22Rv1 (cell line): ENCODE measurements around the gene TCF7L2.

Experiments
- H3K27ac ChIP-seq: fragments of 450-650 bp; 2 replicates; pipeline ENCODE4 v1.5.1; 2017
- ZFX ChIP-seq: fragments of 450-650 bp; IDR thresholded peaks from 2 replicates; pipeline ENCODE4 v1.6.1; 2017; ENCODE audit warnings: antibody characterized with exemption, borderline replicate concordance
- TF ChIP-seq, protein P1 (sequence below): fragments of 450-650 bp; IDR thresholded peaks from 2 replicates; pipeline ENCODE4 v1.5.1; 2017; ENCODE audit warnings: mild to moderate bottlenecking

Gene TCF7L2

DNA sequence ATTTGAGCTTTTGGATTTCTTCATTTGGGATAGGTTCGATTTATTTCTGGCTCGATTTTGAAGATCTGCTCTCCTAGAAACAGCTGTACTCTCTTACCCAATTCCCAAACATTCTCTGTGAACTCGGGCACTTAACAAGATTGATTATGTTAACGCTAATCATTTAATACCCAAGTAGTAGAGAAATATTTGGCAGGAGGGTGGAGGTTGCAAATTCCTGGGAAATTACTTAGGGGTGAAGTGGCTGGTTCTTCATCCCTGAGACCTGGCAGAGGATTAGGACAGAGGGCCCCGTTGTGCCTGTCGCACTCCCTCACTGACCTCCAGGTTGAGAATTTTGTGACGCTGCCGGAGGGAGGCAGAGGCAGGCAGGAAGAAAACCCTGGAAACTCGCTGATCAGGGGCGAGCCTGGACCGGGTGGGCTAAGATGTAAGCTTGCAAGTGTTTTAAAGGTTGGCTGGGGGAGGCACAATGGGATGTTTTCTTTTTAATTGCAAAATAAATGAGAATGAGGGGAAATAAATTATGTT lies 182.6 kb downstream of the TCF7L2 start:
- no peak overlapping the region for H3K27ac ChIP-seq

DNA sequence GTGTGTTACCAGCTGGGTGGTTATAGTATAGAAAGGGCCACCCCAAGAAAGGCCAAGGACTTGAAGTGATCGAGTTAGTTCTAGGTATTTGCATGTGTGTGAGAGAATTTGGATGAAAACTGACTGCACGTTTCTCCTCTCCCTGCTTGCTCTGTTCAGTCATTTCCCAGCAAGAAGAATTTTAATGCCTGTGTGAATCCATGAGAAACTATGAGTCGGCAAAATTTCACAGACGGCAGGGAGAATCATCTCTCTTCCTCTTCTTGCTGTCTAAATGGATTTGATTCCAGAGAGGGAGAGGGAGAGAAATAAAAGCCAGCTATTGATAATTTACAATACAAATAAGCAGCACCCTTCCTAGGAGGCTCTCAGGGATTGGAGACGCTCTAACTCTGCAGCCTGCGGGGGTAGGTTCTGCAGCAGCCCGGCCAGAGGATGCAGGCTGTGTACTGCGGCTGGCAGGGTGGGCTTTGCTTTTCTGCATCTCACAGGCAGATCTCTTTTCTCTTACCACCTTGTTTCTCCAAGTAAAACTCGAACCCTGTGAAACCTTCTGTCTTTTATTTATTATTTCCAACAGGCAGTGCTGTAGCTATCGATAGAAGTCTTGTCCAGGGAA lies 183.6 kb downstream of the TCF7L2 start:
- TF ChIP-seq ZFX = no peak
- TF ChIP-seq, protein P1, sequence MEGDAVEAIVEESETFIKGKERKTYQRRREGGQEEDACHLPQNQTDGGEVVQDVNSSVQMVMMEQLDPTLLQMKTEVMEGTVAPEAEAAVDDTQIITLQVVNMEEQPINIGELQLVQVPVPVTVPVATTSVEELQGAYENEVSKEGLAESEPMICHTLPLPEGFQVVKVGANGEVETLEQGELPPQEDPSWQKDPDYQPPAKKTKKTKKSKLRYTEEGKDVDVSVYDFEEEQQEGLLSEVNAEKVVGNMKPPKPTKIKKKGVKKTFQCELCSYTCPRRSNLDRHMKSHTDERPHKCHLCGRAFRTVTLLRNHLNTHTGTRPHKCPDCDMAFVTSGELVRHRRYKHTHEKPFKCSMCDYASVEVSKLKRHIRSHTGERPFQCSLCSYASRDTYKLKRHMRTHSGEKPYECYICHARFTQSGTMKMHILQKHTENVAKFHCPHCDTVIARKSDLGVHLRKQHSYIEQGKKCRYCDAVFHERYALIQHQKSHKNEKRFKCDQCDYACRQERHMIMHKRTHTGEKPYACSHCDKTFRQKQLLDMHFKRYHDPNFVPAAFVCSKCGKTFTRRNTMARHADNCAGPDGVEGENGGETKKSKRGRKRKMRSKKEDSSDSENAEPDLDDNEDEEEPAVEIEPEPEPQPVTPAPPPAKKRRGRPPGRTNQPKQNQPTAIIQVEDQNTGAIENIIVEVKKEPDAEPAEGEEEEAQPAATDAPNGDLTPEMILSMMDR = no peak
- no peak overlapping the region for H3K27ac ChIP-seq

More for the DNA sequence above, 182.6 kb downstream of the TCF7L2 start:
- TF ChIP-seq ZFX = no peak
- TF ChIP-seq, protein P1 = no peak

DNA sequence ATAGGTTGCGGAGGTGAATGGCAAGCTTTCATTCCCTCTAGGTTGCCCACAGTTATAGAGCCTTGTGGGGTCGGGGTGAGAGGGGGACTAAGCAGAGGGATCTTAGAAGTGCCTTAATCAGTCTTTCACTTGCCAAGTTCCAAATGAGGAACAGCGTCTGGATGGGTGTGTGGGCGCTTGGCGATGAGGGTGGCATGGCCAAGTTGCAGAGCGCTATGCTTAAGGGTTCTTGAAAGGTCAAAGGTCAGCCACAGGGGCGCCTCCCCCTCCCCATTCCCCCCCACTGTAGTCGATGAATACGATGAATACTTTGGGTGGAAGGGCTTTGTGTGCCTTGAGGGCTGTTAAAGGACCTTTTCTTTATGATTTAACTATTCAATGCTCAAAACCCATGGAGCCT lies 185.0 kb downstream of the TCF7L2 start:
- no peak for TF ChIP-seq ZFX
- TF ChIP-seq, protein P1 = no peak
- H3K27ac ChIP-seq = no peak overlapping the region

DNA sequence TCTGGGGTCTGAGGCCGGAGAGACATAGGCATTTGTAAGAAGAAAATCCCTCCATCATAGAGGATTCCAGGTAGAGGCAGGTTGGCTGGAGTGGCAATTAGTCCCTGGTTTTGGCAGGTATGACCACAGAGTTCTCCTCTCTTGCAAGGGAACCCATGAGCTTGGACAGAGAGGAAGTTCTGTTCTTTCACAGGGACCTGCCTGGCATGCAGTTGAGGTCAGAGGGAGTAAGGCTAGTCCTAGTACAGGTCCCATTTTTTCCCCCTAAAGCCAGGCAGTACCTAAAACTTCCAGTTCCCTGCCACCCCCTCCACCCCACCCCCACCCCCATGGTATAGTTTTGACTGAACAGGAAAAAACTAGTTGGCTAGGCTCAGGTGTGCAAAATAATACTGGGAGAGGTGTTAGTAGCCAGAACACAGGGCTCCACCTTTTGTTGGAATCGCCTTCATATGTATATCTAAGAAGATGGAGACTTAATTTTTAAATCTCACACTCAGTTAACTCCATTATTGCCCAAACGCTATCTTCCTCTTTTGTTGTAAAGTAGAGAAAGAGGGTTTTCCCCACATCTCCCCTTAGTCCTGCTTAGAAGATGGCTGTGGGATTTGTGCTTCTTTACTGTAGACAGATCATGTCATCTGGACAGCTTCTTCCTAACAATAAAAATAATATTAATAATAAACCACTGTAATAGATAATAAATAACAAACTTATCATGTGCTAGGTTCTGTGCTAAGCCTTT lies 188.1 kb downstream of the TCF7L2 start:
- no peak overlapping the region for H3K27ac ChIP-seq
- TF ChIP-seq, protein P1 = no peak
- no peak for TF ChIP-seq ZFX

DNA sequence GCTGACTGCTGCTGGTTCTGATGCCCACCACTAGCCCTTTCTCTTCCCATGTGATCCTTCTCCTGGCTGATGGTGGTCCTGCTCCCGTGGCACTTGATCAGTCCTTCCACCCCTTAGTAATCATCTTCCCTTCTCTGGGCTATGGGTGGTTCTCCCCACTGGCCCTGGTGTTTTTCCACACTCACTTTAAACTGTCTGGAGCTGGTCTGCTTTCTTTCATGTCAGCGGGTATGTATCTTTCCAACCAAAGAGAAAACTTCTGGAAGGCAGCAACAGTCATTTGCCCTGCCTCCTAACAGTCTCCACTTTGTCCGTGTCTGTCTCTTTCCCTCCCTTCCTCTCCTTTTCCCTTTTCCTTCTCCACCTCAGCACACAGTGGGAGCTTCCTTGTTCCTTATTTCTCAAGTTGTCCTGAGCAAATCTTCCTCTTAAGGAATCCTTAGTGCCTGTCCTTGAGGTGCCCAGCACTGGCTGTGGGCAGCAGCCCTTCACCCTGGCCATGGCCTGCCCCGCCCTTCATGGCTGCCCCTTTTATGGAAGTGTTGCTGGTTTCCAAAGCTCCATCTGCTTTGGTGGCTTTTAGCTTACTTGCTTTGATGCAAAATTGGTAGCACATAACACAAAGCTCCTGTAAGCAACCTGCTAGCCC lies 189.0 kb downstream of the TCF7L2 start:
- TF ChIP-seq ZFX = no peak
- TF ChIP-seq, protein P1 = no peak
- no peak overlapping the region for H3K27ac ChIP-seq

DNA sequence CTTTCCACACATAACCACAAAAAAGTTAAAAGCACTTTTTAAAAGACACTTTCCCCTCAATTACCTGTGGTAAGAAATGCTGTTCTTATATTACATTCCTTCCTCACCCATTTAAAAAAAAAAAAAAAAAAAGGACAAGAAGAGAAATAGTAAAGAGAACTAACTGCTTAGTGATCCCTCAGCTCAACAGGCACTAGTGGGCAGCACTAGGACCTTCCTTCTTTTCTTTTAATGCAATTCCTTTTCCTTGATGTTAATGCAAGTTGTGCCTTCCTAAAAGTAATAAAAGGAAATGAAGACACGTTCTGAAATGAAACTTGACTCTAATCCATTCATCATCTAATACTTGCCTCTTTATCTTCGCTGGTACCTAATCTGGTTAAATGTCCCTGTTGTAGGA lies 189.7 kb downstream of the TCF7L2 start:
- no peak overlapping the region for H3K27ac ChIP-seq
- no peak for TF ChIP-seq ZFX
- TF ChIP-seq, protein P1 = peak; percentile 28; the same call in 1 of the 2 replicates
